GM06990 (cell line): Measurements from ENCODE around the gene AHCYL2.

Experiments
- DNase-seq: peaks from one replicate; pipeline ENCODE4 v3.0.0-alpha.2; 2011; ENCODE audit not compliant: insufficient read length; ENCODE audit errors: extremely low read depth
- H3K27me3 ChIP-seq: replicated peaks from 2 replicates; pipeline ENCODE4 v1.6.0; 2011; ENCODE audit warnings: low read length; ENCODE audit not compliant: control insufficient read depth, insufficient read depth
- H3K36me3 ChIP-seq: 2 replicates; pipeline ENCODE4 v1.5.1; 2011; ENCODE audit warnings: low read length; ENCODE audit not compliant: control insufficient read depth, insufficient read depth
- H3K4me3 ChIP-seq: replicated peaks from 2 replicates; pipeline ENCODE4 v1.5.1; 2011; ENCODE audit warnings: low read depth, mild to moderate bottlenecking, control low read depth, low read length
- CTCF ChIP-seq: IDR thresholded peaks from 2 replicates; pipeline ENCODE4 v1.5.1; 2011; ENCODE audit warnings: low read length, control low read depth, mild to moderate bottlenecking, inconsistent platforms; ENCODE audit not compliant: insufficient read depth, poor library complexity, severe bottlenecking

The AHCYL2 gene

GRCh38 chr7:129281163-129281562 lies 56.3 kb downstream of the AHCYL2 start:
- H3K36me3 ChIP-seq, result no peaks in the 10 kb centered on the region
- no peak overlapping the region for H3K4me3 ChIP-seq
- TF ChIP-seq CTCF, result no peak
- no peak for DNase-seq
- no peaks in the 10 kb centered on the region for H3K27me3 ChIP-seq

- no peak for TF ChIP-seq CTCF
- Histone ChIP-seq H3K27me3 (no peaks in the 10 kb centered on the region), H3K36me3 (no peaks in the 10 kb centered on the region), H3K4me3 (no peak overlapping the region)
- no peak for DNase-seq
Measured at GRCh38 chr7:129282865-129283264, 58.0 kb downstream of the AHCYL2 start.

- no peak for DNase-seq
- no peak for TF ChIP-seq CTCF
- no peaks in the 10 kb centered on the region for H3K36me3 ChIP-seq
Measured at GRCh38 chr7:129283936-129284335, 59.1 kb downstream of the AHCYL2 start.

GRCh38 chr7:129285111-129285510 lies 60.3 kb downstream of the AHCYL2 start:
- no peak for DNase-seq
- H3K27me3 ChIP-seq, result no peaks in the 10 kb centered on the region
- H3K4me3 ChIP-seq, result no peak overlapping the region
- no peaks in the 10 kb centered on the region for H3K36me3 ChIP-seq
- TF ChIP-seq CTCF, result no peak

More at GRCh38 chr7:129283936-129284335, 59.1 kb downstream of the AHCYL2 start:
- no peak overlapping the region for H3K4me3 ChIP-seq
- H3K27me3 ChIP-seq, result no peaks in the 10 kb centered on the region

GRCh38 chr7:129292861-129293260 lies 68.0 kb downstream of the AHCYL2 start:
- no peaks in the 10 kb centered on the region for H3K36me3 ChIP-seq
- no peak overlapping the region for H3K4me3 ChIP-seq
- DNase-seq, result no peak
- H3K27me3 ChIP-seq, result no peaks in the 10 kb centered on the region
- no peak for TF ChIP-seq CTCF

GRCh38 chr7:129295015-129295423 lies 70.2 kb downstream of the AHCYL2 start:
- Histone ChIP-seq H3K36me3 (no peaks in the 10 kb centered on the region), H3K27me3 (no peaks in the 10 kb centered on the region), H3K4me3 (no peak overlapping the region)
- DNase-seq, result no peak
- no peak for TF ChIP-seq CTCF
